DND-41 (cell line): ENCODE measurements around the gene TIRAP.

Experiments
- CTCF ChIP-seq: IDR thresholded peaks from 2 replicates; pipeline ENCODE4 v1.5.1; 2012; ENCODE audit warnings: borderline replicate concordance, low read length, moderate library complexity, mild to moderate bottlenecking; ENCODE audit not compliant: poor library complexity, severe bottlenecking; ENCODE audit errors: extremely low read depth
- EZH2 ChIP-seq: IDR thresholded peaks from 3 replicates; pipeline ENCODE4 v1.6.1; 2012; ENCODE audit warnings: borderline replicate concordance, low read depth, mild to moderate bottlenecking, moderate library complexity, low read length, inconsistent platforms; ENCODE audit not compliant: severe bottlenecking

GRCh38 chr11:126312961-126313360 lies 30.1 kb downstream of the TIRAP start:
- no peak for TF ChIP-seq CTCF
- TF ChIP-seq EZH2 = no peak
